Tibial nerve (tissue), 4 donors: ENCODE data around the gene PTMA.

Experiments
- CTCF ChIP-seq, 5 experiments: fragments of 200-600 bp in 3 of 5; fragments of 450-650 bp in 2 of 5; sonication (generic) in 3 of 5; IDR thresholded peaks; one replicate each; pipeline ENCODE4 v1.5.1; 2016 to 2019; ENCODE audit warnings: antibody characterized with exemption in 5 of 5, mild to moderate bottlenecking in 3 of 5, moderate library complexity in 2 of 5
- EP300 ChIP-seq, 2 donors: sonication (generic); formaldehyde crosslinking; IDR thresholded peaks; one replicate each; pipeline ENCODE4 v1.6.1; 2017; ENCODE audit warnings: antibody characterized with exemption in 2 of 2, mild to moderate bottlenecking in 1 of 2
- POLR2A ChIP-seq, 2 donors: fragments of 450-650 bp; IDR thresholded peaks; one replicate each; pipeline ENCODE4 v1.6.1; 2017; ENCODE audit warnings: antibody characterized with exemption in 2 of 2, mild to moderate bottlenecking in 2 of 2, moderate library complexity in 2 of 2

GRCh38 chr2:231720292-231720986 lies 12.1 kb downstream of the PTMA start:
- TF ChIP-seq CTCF (IDR thresholded peaks at IDR 0.05) = no peak
- no peak for TF ChIP-seq EP300 (IDR thresholded peaks at IDR 0.05)
- TF ChIP-seq POLR2A (IDR thresholded peaks at IDR 0.05) = no peak
